Suprapubic skin (tissue), 4 donors: ENCODE data around the gene LRRC32.

Source experiments
- EP300 ChIP-seq: sonication (generic); formaldehyde crosslinking; IDR thresholded peaks from one replicate; pipeline ENCODE4 v1.6.1; 2017; ENCODE audit warnings: antibody characterized with exemption
- POLR2A ChIP-seq, 2 donors: fragments of 450-650 bp; IDR thresholded peaks; one replicate each; pipeline ENCODE4 v1.6.1; 2017; ENCODE audit warnings: antibody characterized with exemption in 2 of 2, mild to moderate bottlenecking in 2 of 2, moderate library complexity in 2 of 2
- POLR2AphosphoS5 ChIP-seq, 3 donors: sonication (generic); formaldehyde crosslinking; IDR thresholded peaks; one replicate each; pipeline ENCODE4 v1.6.1; 2017; ENCODE audit warnings: antibody characterized with exemption in 3 of 3

DNA sequence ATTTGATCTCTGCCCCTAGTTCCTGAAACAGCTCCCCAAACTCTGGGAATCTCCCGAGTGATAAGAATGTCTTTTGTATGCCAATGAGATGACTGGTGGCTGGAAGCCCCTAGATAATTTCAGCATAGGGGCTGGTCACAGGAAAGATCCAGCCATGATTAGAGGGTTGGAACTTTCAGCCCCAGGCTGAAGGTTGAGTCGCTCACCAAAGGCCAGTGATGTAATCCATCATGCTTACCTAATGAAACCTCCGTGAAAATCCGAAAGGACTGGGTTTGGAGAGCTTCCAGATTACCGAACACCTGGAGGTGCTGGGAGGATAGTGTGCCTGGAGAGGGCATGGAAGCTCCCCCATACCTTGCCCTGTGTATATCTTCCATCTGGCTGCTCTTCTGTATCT lies 26.0 kb downstream of the LRRC32 start:
- no peak for TF ChIP-seq POLR2A (IDR thresholded peaks at IDR 0.05)
- TF ChIP-seq EP300 = no peak
- no peak for TF ChIP-seq POLR2AphosphoS5 (IDR thresholded peaks at IDR 0.05)
